T-helper 1 cell treated with Interleukin-12 subunit alpha and Interleukin-12 subunit beta and Interleukin-4 antibody, amounts not matched to agents 30 ng/mL and 1 ng/mL, for 36 hours (primary cell): ENCODE measurements around the gene ICAM2. TPM values are rescaled to one million over a fixed set of nuclear protein-coding genes. Genes with fewer than 3 reads are reported as not detected.

ENCODE experiments used
- intact Hi-C: fragments of 100-400 bp; cut with micrococcal nuclease; formaldehyde crosslinking; loops from one replicate; pipeline ENCODE4 v1.15.1; 2024
- total RNA-seq: library from RNA; stranded (reverse); gene quantifications from 2 replicates; pipeline ENCODE4 v1.2.3, GENCODE V29; 2022

ICAM2 gene
- total RNA-seq, result 69.1 and 70.0 TPM in 2 replicates

GRCh38 chr17:64020056-64020766 is at the start of gene ICAM2:
ICAM2 (minus strand) TSS chr17:64020633; CDS start chr17:64006691, 13,942 bp downstream.
- intact Hi-C loops, result loop anchor here (1.0 to 5.0 kb wide), 6 partner anchors 22 to 247 kb away; partner anchors contain the start of genes CCDC47, PRR29, SMARCD2 and TEX2

GRCh38 chr17:64070213-64070612 is 49.8 kb upstream of the ICAM2 start:
- intact Hi-C loops, result no loop called here

- intact Hi-C loops, result no loop called here
Measured at GRCh38 chr17:64069143-64069542, 48.7 kb upstream of the ICAM2 start.

- intact Hi-C loops, result loop anchor here (1.0 kb wide), 2 partner anchors 15 to 54 kb away; no protein-coding TSS in a partner anchor
Measured at GRCh38 chr17:64067657-64068056, 47.2 kb upstream of the ICAM2 start.

GRCh38 chr17:64066716-64067115 is 46.3 kb upstream of the ICAM2 start:
- intact Hi-C loops, result loop anchor here (1.0 kb wide), 3 partner anchors 15 to 55 kb away; no protein-coding TSS in a partner anchor

GRCh38 chr17:64065161-64065560 is 44.7 kb upstream of the ICAM2 start:
- intact Hi-C loops, result no loop called here

- intact Hi-C loops, result no loop called here
Measured at GRCh38 chr17:64064331-64064730, 43.9 kb upstream of the ICAM2 start.

GRCh38 chr17:64063766-64064224 is 43.4 kb upstream of the ICAM2 start:
- intact Hi-C loops, result loop anchor here (1.0 kb wide), 1 partner anchor 70 kb away; no protein-coding TSS in a partner anchor

- intact Hi-C loops, result loop anchor here (1.0 kb wide), 1 partner anchor 70 kb away; no protein-coding TSS in a partner anchor
Measured at GRCh38 chr17:64063088-64063487, 42.7 kb upstream of the ICAM2 start.

GRCh38 chr17:64061178-64061898 is 40.9 kb upstream of the ICAM2 start:
- intact Hi-C loops, result loop anchor here (1.0 kb wide), 1 partner anchor 21 kb away; no protein-coding TSS in a partner anchor

GRCh38 chr17:64060331-64060730 is 39.9 kb upstream of the ICAM2 start:
- intact Hi-C loops, result loop anchor here (1.0 kb wide), 1 partner anchor 9 kb away; no protein-coding TSS in a partner anchor

- intact Hi-C loops, result loop anchor here (1.0 to 10.0 kb wide), 2 partner anchors 8 to 205 kb away; partner anchors contain the start of gene TEX2
Measured at GRCh38 chr17:64059756-64060155, 39.3 kb upstream of the ICAM2 start.

- intact Hi-C loops, result loop anchor here (10.0 kb wide), 1 partner anchor 206 kb away; the partner anchor contains the start of gene TEX2
Measured at GRCh38 chr17:64058621-64059020, 38.2 kb upstream of the ICAM2 start.

GRCh38 chr17:64057701-64058263 is 37.3 kb upstream of the ICAM2 start:
- intact Hi-C loops, result loop anchor here (10.0 kb wide), 1 partner anchor 207 kb away; the partner anchor contains the start of gene TEX2

- intact Hi-C loops, result loop anchor here (10.0 kb wide), 1 partner anchor 208 kb away; the partner anchor contains the start of gene TEX2
Measured at GRCh38 chr17:64056269-64057005, 36.0 kb upstream of the ICAM2 start.

- intact Hi-C loops, result loop anchor here (10.0 kb wide), 1 partner anchor 209 kb away; the partner anchor contains the start of gene TEX2
Measured at GRCh38 chr17:64055183-64056142, 35.0 kb upstream of the ICAM2 start.

GRCh38 chr17:64054304-64054703 is 33.9 kb upstream of the ICAM2 start:
- intact Hi-C loops, result loop anchor here (10.0 kb wide), 1 partner anchor 210 kb away; the partner anchor contains the start of gene TEX2

GRCh38 chr17:64053101-64053500 is 32.7 kb upstream of the ICAM2 start:
- intact Hi-C loops, result loop anchor here (10.0 kb wide), 1 partner anchor 212 kb away; the partner anchor contains the start of gene TEX2

GRCh38 chr17:64051153-64051552 is 30.7 kb upstream of the ICAM2 start:
- intact Hi-C loops, result loop anchor here (1.0 to 10.0 kb wide), 9 partner anchors 9 to 214 kb away; partner anchors contain the start of genes ERN1 and TEX2
